UCSD-AML1 (cell line): Measurements from ENCODE around the gene ASNS.

ENCODE experiments used
- DNase-seq: peaks from one replicate; lab custom pipeline; 2025; ENCODE audit not compliant: unreplicated experiment; lab: John Stamatoyannopoulos, UW

Gene ASNS

GRCh38 chr7:97842772-97843345 lies 29.3 kb downstream of the ASNS start:
- DNase-seq = no peak

GRCh38 chr7:97842006-97842405 lies 30.2 kb downstream of the ASNS start:
- no peak for DNase-seq

GRCh38 chr7:97835296-97836138 lies 36.7 kb downstream of the ASNS start:
- DNase-seq = peak; percentile 8

GRCh38 chr7:97819161-97819560 lies 53.0 kb downstream of the ASNS start:
- DNase-seq = no peak

- no peak for DNase-seq
Measured at GRCh38 chr7:97818066-97818663, 54.0 kb downstream of the ASNS start.
